Smooth muscle cell (in vitro differentiated cells): ENCODE results near the gene LIMS2. TPM values are rescaled to one million over a fixed set of nuclear protein-coding genes. Genes with fewer than 3 reads are reported as not detected.

Source experiments
- DNase-seq: peaks from one replicate; lab custom pipeline; 2025; ENCODE audit not compliant: unreplicated experiment; lab: John Stamatoyannopoulos, UW
- H2AFZ ChIP-seq: fragments of 200-600 bp; sonication (generic); 2 replicates; pipeline ENCODE4 v1.6.0; 2016; ENCODE audit warnings: antibody characterized with exemption, low read depth, mild to moderate bottlenecking
- H3F3A ChIP-seq: fragments of 200-600 bp; sonication (generic); 2 replicates; pipeline ENCODE4 v1.6.0; 2017; ENCODE audit warnings: antibody characterized with exemption, low read depth
- H3K27ac ChIP-seq: fragments of 200-600 bp; sonication (generic); 2 replicates; pipeline ENCODE4 v1.5.1; 2016; ENCODE audit warnings: low read depth, mild to moderate bottlenecking
- H3K27me3 ChIP-seq: fragments of 200-600 bp; sonication (generic); 2 replicates; pipeline ENCODE4 v1.6.1; 2016; ENCODE audit warnings: low read depth, mild to moderate bottlenecking
- H3K36me3 ChIP-seq: fragments of 200-600 bp; sonication (generic); 2 replicates; pipeline ENCODE4 v1.5.1; 2016; ENCODE audit warnings: low read depth
- H3K4me1 ChIP-seq: fragments of 200-600 bp; sonication (generic); 2 replicates; pipeline ENCODE4 v1.5.1; 2016; ENCODE audit warnings: low read depth
- H3K4me2 ChIP-seq: fragments of 200-600 bp; sonication (generic); 2 replicates; pipeline ENCODE4 v1.6.0; 2016; ENCODE audit warnings: mild to moderate bottlenecking
- H3K4me3 ChIP-seq: fragments of 200-600 bp; sonication (generic); 2 replicates; pipeline ENCODE4 v1.5.1; 2016; ENCODE audit warnings: mild to moderate bottlenecking
- H3K79me2 ChIP-seq: fragments of 200-600 bp; sonication (generic); 2 replicates; pipeline ENCODE4 v1.6.0; 2016; ENCODE audit warnings: low read depth, mild to moderate bottlenecking
- H3K9ac ChIP-seq: fragments of 200-600 bp; sonication (generic); 2 replicates; pipeline ENCODE4 v1.6.0; 2016; ENCODE audit warnings: low read depth
- H3K9me3 ChIP-seq: fragments of 200-600 bp; sonication (generic); replicated peaks from 2 replicates; pipeline ENCODE4 v1.5.1; 2016; ENCODE audit warnings: low read depth
- H4K20me1 ChIP-seq: fragments of 200-600 bp; sonication (generic); 2 replicates; pipeline ENCODE4 v1.6.0; 2016; ENCODE audit warnings: low read depth
- WGBS: methylation state at CpG from one replicate; pipeline ENCODE4 v1.1.7; 2016; ENCODE audit warnings: low lambda C conversion rate; 5-methylcytosine and 5-hydroxymethylcytosine counted together
- polyA plus RNA-seq: library from polyadenylated mRNA; unstranded; fragments of >200 nt; fragmentation: Nextera tagmentation; extraction: Ambion mirVana; gene quantifications from 2 replicates; pipeline ENCODE4 v1.2.1, GENCODE V29; 2016
- total RNA-seq: library from RNA; depleted of rRNA; stranded (reverse); fragments of >200 nt; gene quantifications from 2 replicates; pipeline ENCODE4 v1.2.3, GENCODE V29; 2014
- TF ChIP-seq, protein P1 (sequence below): fragments of 200-600 bp; sonication (generic); IDR thresholded peaks from 2 replicates; pipeline ENCODE4 v1.5.1; 2017; ENCODE audit warnings: borderline replicate concordance, mild to moderate bottlenecking, antibody characterized with exemption; ENCODE audit not compliant: insufficient read depth, poor library complexity, severe bottlenecking

The LIMS2 gene
- total and polyA plus RNA-seq, 2 experiments from 2014 or later = 8.4 to 22.3 TPM

DNA sequence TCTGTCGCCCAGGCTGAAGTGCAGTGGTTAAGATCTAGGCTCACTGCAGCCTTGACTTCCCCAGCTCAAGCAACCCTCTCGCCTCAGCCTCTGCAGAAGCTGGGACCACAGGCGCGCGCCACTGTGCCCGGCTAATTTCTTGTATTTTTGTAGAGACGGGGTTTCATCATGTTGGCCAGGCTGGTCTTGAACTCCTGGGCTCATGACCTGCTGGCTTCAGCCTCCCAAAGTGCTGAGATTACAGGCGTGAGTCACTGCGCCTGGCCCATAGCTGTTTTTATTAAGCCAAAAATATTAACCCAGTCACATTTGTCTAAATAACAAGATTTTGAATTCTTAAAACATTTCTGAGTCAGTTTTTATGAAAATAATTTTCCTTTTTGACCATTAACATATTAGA, 19.7 kb upstream of the LIMS2 start:
- WGBS = 95% methylated on average over 9 of the region's 9 CpGs
- H3K4me2 ChIP-seq = peak overlapping the region; percentile 88
- H3K27ac ChIP-seq = no peak overlapping the region

DNA sequence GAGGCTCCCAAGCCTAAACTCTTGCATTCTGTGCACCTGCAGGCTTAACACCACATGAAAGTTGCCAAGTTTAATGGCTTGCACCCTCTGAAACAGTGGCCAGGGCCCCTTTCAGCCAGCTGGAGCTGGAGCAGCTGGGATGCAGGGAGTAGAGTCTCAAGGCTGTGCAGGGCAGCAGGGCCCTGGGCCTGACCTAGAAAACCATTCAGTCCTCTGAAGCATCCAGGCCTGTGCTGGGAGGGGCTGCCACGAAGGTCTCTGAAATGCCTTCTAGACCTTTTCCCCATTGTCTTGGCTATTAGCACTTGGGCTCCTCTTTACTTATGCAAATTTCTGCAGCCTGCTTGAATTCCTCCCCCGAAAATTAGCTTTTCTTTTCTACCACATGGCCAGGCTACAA, 15.4 kb upstream of the LIMS2 start:
- TF ChIP-seq, protein P1, sequence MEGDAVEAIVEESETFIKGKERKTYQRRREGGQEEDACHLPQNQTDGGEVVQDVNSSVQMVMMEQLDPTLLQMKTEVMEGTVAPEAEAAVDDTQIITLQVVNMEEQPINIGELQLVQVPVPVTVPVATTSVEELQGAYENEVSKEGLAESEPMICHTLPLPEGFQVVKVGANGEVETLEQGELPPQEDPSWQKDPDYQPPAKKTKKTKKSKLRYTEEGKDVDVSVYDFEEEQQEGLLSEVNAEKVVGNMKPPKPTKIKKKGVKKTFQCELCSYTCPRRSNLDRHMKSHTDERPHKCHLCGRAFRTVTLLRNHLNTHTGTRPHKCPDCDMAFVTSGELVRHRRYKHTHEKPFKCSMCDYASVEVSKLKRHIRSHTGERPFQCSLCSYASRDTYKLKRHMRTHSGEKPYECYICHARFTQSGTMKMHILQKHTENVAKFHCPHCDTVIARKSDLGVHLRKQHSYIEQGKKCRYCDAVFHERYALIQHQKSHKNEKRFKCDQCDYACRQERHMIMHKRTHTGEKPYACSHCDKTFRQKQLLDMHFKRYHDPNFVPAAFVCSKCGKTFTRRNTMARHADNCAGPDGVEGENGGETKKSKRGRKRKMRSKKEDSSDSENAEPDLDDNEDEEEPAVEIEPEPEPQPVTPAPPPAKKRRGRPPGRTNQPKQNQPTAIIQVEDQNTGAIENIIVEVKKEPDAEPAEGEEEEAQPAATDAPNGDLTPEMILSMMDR = no peak
- H3K4me2 ChIP-seq = no peak overlapping the region
- WGBS = 90% methylated on average over 2 of the region's 2 CpGs
- H3K27ac ChIP-seq = no peak overlapping the region
- H3K36me3 ChIP-seq = no peaks in the 10 kb centered on the region
- no peaks in the 10 kb centered on the region for H3K27me3 ChIP-seq
- no peaks in the 10 kb centered on the region for H4K20me1 ChIP-seq
- H3K9ac ChIP-seq = no peak overlapping the region
- peaks cover 8% of the 10 kb centered on the region for H3K9me3 ChIP-seq
- no peak for DNase-seq
- no peak overlapping the region for H2AFZ ChIP-seq
- H3K79me2 ChIP-seq = no peaks in the 10 kb centered on the region
- H3K4me1 ChIP-seq = peaks cover 6% of the 10 kb centered on the region
- H3F3A ChIP-seq = peaks cover 13% of the 10 kb centered on the region
- H3K4me3 ChIP-seq = no peak overlapping the region

More for the DNA sequence above, 19.7 kb upstream of the LIMS2 start:
- Histone ChIP-seq H3K4me3 (peak overlapping the region; percentile 42), H2AFZ (peak overlapping the region; percentile 69), H3K4me1 (no peaks in the 10 kb centered on the region), H3K27me3 (no peaks in the 10 kb centered on the region), H4K20me1 (no peaks in the 10 kb centered on the region), H3K79me2 (no peaks in the 10 kb centered on the region), H3K36me3 (no peaks in the 10 kb centered on the region), H3F3A (no peaks in the 10 kb centered on the region), H3K9me3 (peaks cover 2% of the 10 kb centered on the region), H3K9ac (no peak overlapping the region)
- DNase-seq = no peak
- TF ChIP-seq, protein P1 = no peak

DNA sequence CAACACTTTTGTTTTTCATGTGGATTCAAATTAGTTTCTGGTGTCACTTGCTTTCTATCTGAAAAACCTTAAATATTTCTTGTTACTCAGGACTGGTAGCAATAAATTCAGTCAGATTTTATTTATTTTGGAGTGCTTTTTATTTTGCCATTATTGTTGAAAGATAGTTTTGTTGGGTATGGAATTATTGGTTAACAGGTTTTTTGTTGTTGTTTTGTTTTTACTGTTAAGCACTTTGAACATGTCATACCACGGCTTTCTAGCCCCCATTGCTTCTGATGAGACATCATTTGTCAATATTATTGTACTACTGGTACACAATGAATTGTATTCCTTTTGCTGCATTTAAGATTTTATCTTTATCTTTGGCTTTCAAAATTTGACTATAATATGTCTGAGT, 13.1 kb upstream of the LIMS2 start:
- Histone ChIP-seq H3F3A (peaks cover 24% of the 10 kb centered on the region), H3K27me3 (no peaks in the 10 kb centered on the region), H3K9me3 (peaks cover 8% of the 10 kb centered on the region), H3K27ac (no peak overlapping the region), H3K79me2 (no peaks in the 10 kb centered on the region), H4K20me1 (no peaks in the 10 kb centered on the region), H3K4me1 (peaks cover 9% of the 10 kb centered on the region), H3K36me3 (no peaks in the 10 kb centered on the region), H3K4me2 (no peak overlapping the region), H2AFZ (no peak overlapping the region), H3K4me3 (no peak overlapping the region), H3K9ac (no peak overlapping the region)
- DNase-seq = no peak
- TF ChIP-seq, protein P1 = no peak
- 70% methylated on average over 1 of the region's 1 CpG for WGBS

DNA sequence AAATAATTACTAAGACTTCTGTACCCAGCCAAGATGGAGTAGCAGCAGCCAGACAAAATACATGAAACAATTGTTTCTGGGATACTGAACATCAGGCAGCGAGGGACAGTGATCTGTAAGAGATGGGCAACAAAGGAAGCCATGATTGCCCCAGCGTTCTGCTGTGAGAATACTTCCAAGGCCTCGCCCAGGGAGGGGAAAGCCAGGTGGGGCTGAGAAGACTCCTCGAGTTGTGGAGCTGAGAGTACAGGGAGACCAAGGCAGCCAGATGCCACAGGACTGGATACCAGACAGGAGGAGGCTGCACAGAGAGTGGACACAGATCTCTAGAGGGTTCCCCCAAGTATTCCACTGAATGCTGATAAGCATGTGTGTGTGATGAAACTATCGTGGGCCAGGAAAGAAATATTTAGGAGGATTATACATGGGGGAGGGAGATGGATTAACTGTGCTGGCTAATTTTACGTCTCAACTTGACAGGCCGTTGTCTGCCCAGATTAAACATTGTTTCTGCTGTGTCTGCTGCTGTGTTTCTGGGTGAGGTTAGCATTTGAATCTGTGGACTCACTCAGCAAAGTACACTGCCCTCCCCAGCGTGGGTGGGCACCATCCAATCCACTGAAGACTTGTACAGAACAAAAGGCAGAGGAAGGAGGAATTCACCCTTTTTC, 10.2 kb upstream of the LIMS2 start:
- TF ChIP-seq, protein P1 = no peak
- H2AFZ ChIP-seq = no peak overlapping the region
- H3K36me3 ChIP-seq = no peaks in the 10 kb centered on the region
- no peak overlapping the region for H3K9ac ChIP-seq
- 37% methylated on average over 8 of the region's 8 CpGs for WGBS
- peaks cover 5% of the 10 kb centered on the region for H3K9me3 ChIP-seq
- no peaks in the 10 kb centered on the region for H3K27me3 ChIP-seq
- H4K20me1 ChIP-seq = no peaks in the 10 kb centered on the region
- DNase-seq = no peak
- peak overlapping the region; percentile 37 for H3K27ac ChIP-seq
- no peak overlapping the region for H3K4me3 ChIP-seq
- peak overlapping the region; percentile 6 for H3K4me2 ChIP-seq
- peaks cover 30% of the 10 kb centered on the region for H3F3A ChIP-seq
- no peaks in the 10 kb centered on the region for H3K79me2 ChIP-seq
- peaks cover 16% of the 10 kb centered on the region for H3K4me1 ChIP-seq
